ENCODE results near the gene C1QTNF6. TPM values are rescaled to one million over a fixed set of nuclear protein-coding genes. Genes with fewer than 3 reads are reported as not detected.

Gene C1QTNF6
- polyA plus RNA-seq, 1 donor (not counting 4 experiments of a cell fraction or from before 2014, with no cell fraction given): 17.1 TPM

DNA sequence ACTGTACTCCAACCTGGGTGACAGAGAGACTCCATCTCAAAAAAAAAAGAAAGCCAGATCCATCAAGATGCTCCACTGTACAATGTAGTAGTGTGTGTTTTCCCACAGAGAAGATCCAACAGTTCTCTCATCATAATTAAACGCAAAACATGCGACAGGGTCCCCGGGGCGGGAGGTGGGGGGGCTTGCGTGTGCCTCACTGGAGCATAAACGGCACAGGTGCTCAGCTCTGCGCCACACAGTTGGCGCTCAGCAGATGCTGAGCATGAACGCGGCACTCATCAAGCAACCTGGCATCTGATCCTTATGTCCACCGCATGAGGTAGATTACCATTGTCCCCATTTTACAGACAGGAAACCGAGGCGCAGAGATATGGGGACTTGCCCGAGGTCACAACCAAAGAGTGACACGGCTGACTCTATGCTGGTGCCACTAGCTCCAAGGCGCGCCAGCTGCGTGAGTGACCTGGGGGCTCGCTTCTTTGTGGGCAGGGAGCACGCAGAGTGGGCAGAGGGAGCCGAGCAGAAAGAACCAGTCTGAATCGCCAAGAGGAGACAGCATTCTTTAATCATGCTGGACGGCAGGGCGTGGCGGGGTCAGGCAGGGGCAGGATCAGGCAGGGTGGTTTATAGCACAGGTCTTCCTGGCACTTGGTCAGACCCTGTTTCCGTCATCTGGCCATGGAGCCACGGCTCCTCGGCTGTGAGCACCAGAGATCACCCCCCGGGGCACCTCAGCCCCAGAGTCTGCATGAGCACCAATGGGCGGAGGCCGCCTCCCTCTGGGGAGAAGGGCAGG is 8.2 kb downstream of the C1QTNF6 start:
- H3K9me3 ChIP-seq (ENCODE audit: control insufficient read depth, low read depth, low read length): no peaks in the 10 kb centered on the region
- no peaks in the 10 kb centered on the region for H3K9me1 ChIP-seq (ENCODE audit: control insufficient read depth, extremely low read depth, insufficient read depth, low read length)
- H4K20me1 ChIP-seq (ENCODE audit: control insufficient read depth, extremely low read depth, insufficient read depth, low read length): no peaks in the 10 kb centered on the region
- no peak overlapping the region for H3K27ac ChIP-seq (ENCODE audit: control insufficient read depth, insufficient read depth, low read length)
- no peak for TF ChIP-seq CTCF (optimal IDR thresholded peaks at IDR 0.05 in 1 of 3, IDR thresholded peaks at IDR 0.05 in 1 of 3, conservative IDR thresholded peaks at IDR 0.05 in 1 of 3; ENCODE audit: extremely low read depth in 1 of 3, insufficient read depth in 2 of 3, low read length in 3 of 3)
- DNase-seq (ENCODE audit: low read depth, low spot score) (no peak), FAIRE-seq (no peak)
- no peak overlapping the region for H3K4me2 ChIP-seq (ENCODE audit: control insufficient read depth, extremely low read depth, insufficient read depth, low read depth, low read length)
- peaks cover 1% of the 10 kb centered on the region for H3K79me2 ChIP-seq (ENCODE audit: control insufficient read depth, insufficient read depth, low read length)
- no peaks in the 10 kb centered on the region for H3K27me3 ChIP-seq (ENCODE audit: control insufficient read depth, extremely low read depth, insufficient read depth, low read length)
- peaks cover 10 to 17% of the 10 kb centered on the region in 2 experiments for H3K36me3 ChIP-seq (ENCODE audit: control insufficient read depth in 2 of 2, extremely low read depth in 1 of 2, insufficient read depth in 2 of 2, low read length in 2 of 2)
- no peak overlapping the region for H3K4me3 ChIP-seq (ENCODE audit: control insufficient read depth in 2 of 3, extremely low read depth in 1 of 3, insufficient read depth in 2 of 3, low read depth in 1 of 3, low read length in 3 of 3)
- dilution Hi-C loops (cut with MboI; ENCODE audit: extremely low pct_ligation_motif_present, low sequenced_read_pairs): no loop called here
- no peak overlapping the region for H2AFZ ChIP-seq (ENCODE audit: control insufficient read depth, low read length)
- no peak overlapping the region for H3K9ac ChIP-seq (ENCODE audit: control insufficient read depth, extremely low read depth, insufficient read depth, low read length)
- H3K4me1 ChIP-seq (ENCODE audit: control insufficient read depth, extremely low read depth, insufficient read depth, low read length): peaks cover 14% of the 10 kb centered on the region

GRCh38 chr22:37179126-37179470 is 8.9 kb downstream of the C1QTNF6 start:
- FAIRE-seq: no peak
- no peak overlapping the region for H2AFZ ChIP-seq (ENCODE audit: control insufficient read depth, low read length)
- peaks cover 14% of the 10 kb centered on the region for H3K4me1 ChIP-seq (ENCODE audit: control insufficient read depth, extremely low read depth, insufficient read depth, low read length)
- no peak for TF ChIP-seq EZH2 (IDR thresholded peaks at IDR 0.05; ENCODE audit: low read length)
- TF ChIP-seq CTCF (optimal IDR thresholded peaks at IDR 0.05 in 1 of 3, IDR thresholded peaks at IDR 0.05 in 1 of 3, conservative IDR thresholded peaks at IDR 0.05 in 1 of 3; ENCODE audit: extremely low read depth in 1 of 3, insufficient read depth in 2 of 3, low read length in 3 of 3): no peak
- H3K27me3 ChIP-seq (ENCODE audit: control insufficient read depth, extremely low read depth, insufficient read depth, low read length): no peaks in the 10 kb centered on the region
- H3K4me2 ChIP-seq (ENCODE audit: control insufficient read depth, extremely low read depth, insufficient read depth, low read depth, low read length): no peak overlapping the region
- dilution Hi-C loops (cut with MboI; ENCODE audit: extremely low pct_ligation_motif_present, low sequenced_read_pairs): no loop called here
- no peaks in the 10 kb centered on the region for H4K20me1 ChIP-seq (ENCODE audit: control insufficient read depth, extremely low read depth, insufficient read depth, low read length)
- no peaks in the 10 kb centered on the region for H3K79me2 ChIP-seq (ENCODE audit: control insufficient read depth, insufficient read depth, low read length)
- H3K9me3 ChIP-seq (ENCODE audit: control insufficient read depth, low read depth, low read length): no peaks in the 10 kb centered on the region
- H3K36me3 ChIP-seq (ENCODE audit: control insufficient read depth in 2 of 2, extremely low read depth in 1 of 2, insufficient read depth in 2 of 2, low read length in 2 of 2): peaks cover 10 to 11% of the 10 kb centered on the region in 2 experiments
- DNase-seq (ENCODE audit: low read depth, low spot score): no peak
- H3K9me1 ChIP-seq (ENCODE audit: control insufficient read depth, extremely low read depth, insufficient read depth, low read length): no peaks in the 10 kb centered on the region
- no peak overlapping the region for H3K4me3 ChIP-seq (ENCODE audit: control insufficient read depth in 2 of 3, extremely low read depth in 1 of 3, insufficient read depth in 2 of 3, low read depth in 1 of 3, low read length in 3 of 3)
- no peak overlapping the region for H3K9ac ChIP-seq (ENCODE audit: control insufficient read depth, extremely low read depth, insufficient read depth, low read length)
- no peak overlapping the region for H3K27ac ChIP-seq (ENCODE audit: control insufficient read depth, insufficient read depth, low read length)

Data from keratinocyte (primary cell).